Measurements from ENCODE around the gene TNFRSF9.

Gene TNFRSF9

GRCh38 chr1:7902478-7903085 lies 38.1 kb downstream of the TNFRSF9 start:
- no peak overlapping the region for H3K4me3 ChIP-seq (ENCODE audit: insufficient read length, low read depth)
- DNase-seq (ENCODE audit: low read depth, low spot score), result peak; percentile 77
- H3K9ac ChIP-seq (ENCODE audit: insufficient read length, low read depth), result no peak overlapping the region
- H3K4me1 ChIP-seq (ENCODE audit: insufficient read depth, insufficient read length), result no peaks in the 10 kb centered on the region
- no peaks in the 10 kb centered on the region for H3K36me3 ChIP-seq (ENCODE audit: insufficient read depth, insufficient read length, low read length)
- H3K9me3 ChIP-seq (ENCODE audit: insufficient read depth, low read length), result no peaks in the 10 kb centered on the region
- TF ChIP-seq YY1 (IDR thresholded peaks at IDR 0.05; ENCODE audit: insufficient read depth, insufficient read length) (no peak), ZNF274 (IDR thresholded peaks at IDR 0.05; ENCODE audit: low read depth, low read length) (no peak)
- H3K27me3 ChIP-seq (ENCODE audit: insufficient read depth, insufficient read length), result no peaks in the 10 kb centered on the region

- peaks cover 8% of the 10 kb centered on the region; the same call in 1 of the 2 replicates for H3K9me3 ChIP-seq (ENCODE audit: insufficient read depth, low read length)
- no peaks in the 10 kb centered on the region for H3K27me3 ChIP-seq (ENCODE audit: insufficient read depth, insufficient read length)
- no peaks in the 10 kb centered on the region for H3K36me3 ChIP-seq (ENCODE audit: insufficient read depth, insufficient read length, low read length)
- no peak for TF ChIP-seq YY1 (IDR thresholded peaks at IDR 0.05; ENCODE audit: insufficient read depth, insufficient read length)
- no peak for DNase-seq (ENCODE audit: low read depth, low spot score)
- H3K4me3 ChIP-seq (ENCODE audit: insufficient read length, low read depth), result no peak overlapping the region
- H3K4me1 ChIP-seq (ENCODE audit: insufficient read depth, insufficient read length), result no peaks in the 10 kb centered on the region
- H3K9ac ChIP-seq (ENCODE audit: insufficient read length, low read depth), result no peak overlapping the region
Measured at GRCh38 chr1:7899741-7900140, 40.9 kb downstream of the TNFRSF9 start.

GRCh38 chr1:7898962-7899361 lies 41.7 kb downstream of the TNFRSF9 start:
- H3K9me3 ChIP-seq (ENCODE audit: insufficient read depth, low read length), result peaks cover 8% of the 10 kb centered on the region; the same call in 1 of the 2 replicates
- no peaks in the 10 kb centered on the region for H3K4me1 ChIP-seq (ENCODE audit: insufficient read depth, insufficient read length)
- TF ChIP-seq SUZ12 (IDR thresholded peaks at IDR 0.05; ENCODE audit: extremely low read depth, insufficient read depth, insufficient read length) (no peak), ZNF274 (IDR thresholded peaks at IDR 0.05; ENCODE audit: low read depth, low read length) (no peak), YY1 (IDR thresholded peaks at IDR 0.05; ENCODE audit: insufficient read depth, insufficient read length) (no peak)
- no peaks in the 10 kb centered on the region for H3K27me3 ChIP-seq (ENCODE audit: insufficient read depth, insufficient read length)
- DNase-seq (ENCODE audit: low read depth, low spot score), result no peak
- H3K36me3 ChIP-seq (ENCODE audit: insufficient read depth, insufficient read length, low read length), result no peaks in the 10 kb centered on the region
- H3K4me3 ChIP-seq (ENCODE audit: insufficient read length, low read depth), result no peak overlapping the region
- H3K9ac ChIP-seq (ENCODE audit: insufficient read length, low read depth), result no peak overlapping the region

GRCh38 chr1:7896994-7897393 lies 43.6 kb downstream of the TNFRSF9 start:
- Histone ChIP-seq H3K9me3 (ENCODE audit: insufficient read depth, low read length) (peaks cover 8% of the 10 kb centered on the region; the same call in 1 of the 2 replicates), H3K4me1 (ENCODE audit: insufficient read depth, insufficient read length) (no peaks in the 10 kb centered on the region), H3K9ac (ENCODE audit: insufficient read length, low read depth) (no peak overlapping the region), H3K36me3 (ENCODE audit: insufficient read depth, insufficient read length, low read length) (no peaks in the 10 kb centered on the region), H3K27me3 (ENCODE audit: insufficient read depth, insufficient read length) (no peaks in the 10 kb centered on the region), H3K4me3 (ENCODE audit: insufficient read length, low read depth) (no peak overlapping the region)
- TF ChIP-seq YY1 (IDR thresholded peaks at IDR 0.05; ENCODE audit: insufficient read depth, insufficient read length), result no peak
- no peak for TF ChIP-seq ZNF274 (IDR thresholded peaks at IDR 0.05; ENCODE audit: low read depth, low read length)
- no peak for TF ChIP-seq SUZ12 (IDR thresholded peaks at IDR 0.05; ENCODE audit: extremely low read depth, insufficient read depth, insufficient read length)
- no peak for DNase-seq (ENCODE audit: low read depth, low spot score)

GRCh38 chr1:7893529-7894180 lies 47.0 kb downstream of the TNFRSF9 start:
- Histone ChIP-seq H3K9me3 (ENCODE audit: insufficient read depth, low read length) (peaks cover 8% of the 10 kb centered on the region; the same call in 1 of the 2 replicates), H3K4me1 (ENCODE audit: insufficient read depth, insufficient read length) (no peaks in the 10 kb centered on the region), H3K9ac (ENCODE audit: insufficient read length, low read depth) (no peak overlapping the region), H3K36me3 (ENCODE audit: insufficient read depth, insufficient read length, low read length) (no peaks in the 10 kb centered on the region), H3K4me3 (ENCODE audit: insufficient read length, low read depth) (no peak overlapping the region), H3K27me3 (ENCODE audit: insufficient read depth, insufficient read length) (no peaks in the 10 kb centered on the region)
- no peak for DNase-seq (ENCODE audit: low read depth, low spot score)
- TF ChIP-seq ZNF274 (IDR thresholded peaks at IDR 0.05; ENCODE audit: low read depth, low read length) (no peak), YY1 (IDR thresholded peaks at IDR 0.05; ENCODE audit: insufficient read depth, insufficient read length) (no peak), SUZ12 (IDR thresholded peaks at IDR 0.05; ENCODE audit: extremely low read depth, insufficient read depth, insufficient read length) (no peak)

DNA sequence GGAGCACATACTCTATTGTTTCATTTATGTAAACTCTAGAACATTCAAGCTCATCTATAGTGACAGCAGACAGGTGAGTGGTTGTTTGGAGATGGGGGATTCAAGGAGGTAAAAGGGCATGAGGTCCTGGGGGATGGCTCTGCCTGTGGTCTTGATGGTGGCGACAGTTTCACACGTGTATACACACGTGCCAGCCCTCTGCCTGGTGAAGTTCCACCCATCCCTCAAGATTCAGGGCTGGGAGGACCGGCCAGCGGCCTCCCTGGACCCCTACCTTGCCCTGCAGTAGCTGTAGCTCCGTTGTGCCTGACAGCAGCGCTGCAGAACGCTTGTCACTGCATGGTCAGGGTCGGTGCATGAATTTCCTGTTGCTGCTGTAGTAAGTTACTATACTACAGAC lies 48.8 kb downstream of the TNFRSF9 start:
- Histone ChIP-seq H3K36me3 (ENCODE audit: insufficient read depth, insufficient read length, low read length) (no peaks in the 10 kb centered on the region), H3K4me1 (ENCODE audit: insufficient read depth, insufficient read length) (no peaks in the 10 kb centered on the region), H3K9ac (ENCODE audit: insufficient read length, low read depth) (no peak overlapping the region), H3K4me3 (ENCODE audit: insufficient read length, low read depth) (no peak overlapping the region), H3K9me3 (ENCODE audit: insufficient read depth, low read length) (peaks cover 8% of the 10 kb centered on the region; the same call in 1 of the 2 replicates), H3K27me3 (ENCODE audit: insufficient read depth, insufficient read length) (no peaks in the 10 kb centered on the region)
- TF ChIP-seq ZNF274 (IDR thresholded peaks at IDR 0.05; ENCODE audit: low read depth, low read length), result no peak
- TF ChIP-seq SUZ12 (IDR thresholded peaks at IDR 0.05; ENCODE audit: extremely low read depth, insufficient read depth, insufficient read length), result no peak
- no peak for DNase-seq (ENCODE audit: low read depth, low spot score)

- TF ChIP-seq SUZ12 (IDR thresholded peaks at IDR 0.05; ENCODE audit: extremely low read depth, insufficient read depth, insufficient read length), result no peak
- TF ChIP-seq YY1 (IDR thresholded peaks at IDR 0.05; ENCODE audit: insufficient read depth, insufficient read length), result no peak
- no peak for TF ChIP-seq ZNF274 (IDR thresholded peaks at IDR 0.05; ENCODE audit: low read depth, low read length)
- no peaks in the 10 kb centered on the region for H3K27me3 ChIP-seq (ENCODE audit: insufficient read depth, insufficient read length)
- no peaks in the 10 kb centered on the region for H3K4me1 ChIP-seq (ENCODE audit: insufficient read depth, insufficient read length)
- no peak overlapping the region for H3K9ac ChIP-seq (ENCODE audit: insufficient read length, low read depth)
- H3K4me3 ChIP-seq (ENCODE audit: insufficient read length, low read depth), result no peak overlapping the region
- no peak for DNase-seq (ENCODE audit: low read depth, low spot score)
- peaks cover 4% of the 10 kb centered on the region; the same call in 1 of the 2 replicates for H3K9me3 ChIP-seq (ENCODE audit: insufficient read depth, low read length)
- no peaks in the 10 kb centered on the region for H3K36me3 ChIP-seq (ENCODE audit: insufficient read depth, insufficient read length, low read length)
Measured at GRCh38 chr1:7890853-7891252, 49.8 kb downstream of the TNFRSF9 start.
